Pulmonary artery endothelial cell (primary cell): ENCODE measurements around the gene MRPS24. TPM values are rescaled to one million over a fixed set of nuclear protein-coding genes. Genes with fewer than 3 reads are reported as not detected.

Source experiments
- DNase-seq: peaks from one replicate; pipeline ENCODE4 v3.0.0-alpha.2; 2011; ENCODE audit warnings: low read depth, low spot score
- total RNA-seq: library from RNA; depleted of rRNA; stranded (reverse); fragments of >200 nt; gene quantifications from 2 replicates; pipeline ENCODE4 v1.2.3, GENCODE V29; 2014

Gene MRPS24
- total RNA-seq, 1 donor from 2014 or later, result 87.2 TPM

DNA sequence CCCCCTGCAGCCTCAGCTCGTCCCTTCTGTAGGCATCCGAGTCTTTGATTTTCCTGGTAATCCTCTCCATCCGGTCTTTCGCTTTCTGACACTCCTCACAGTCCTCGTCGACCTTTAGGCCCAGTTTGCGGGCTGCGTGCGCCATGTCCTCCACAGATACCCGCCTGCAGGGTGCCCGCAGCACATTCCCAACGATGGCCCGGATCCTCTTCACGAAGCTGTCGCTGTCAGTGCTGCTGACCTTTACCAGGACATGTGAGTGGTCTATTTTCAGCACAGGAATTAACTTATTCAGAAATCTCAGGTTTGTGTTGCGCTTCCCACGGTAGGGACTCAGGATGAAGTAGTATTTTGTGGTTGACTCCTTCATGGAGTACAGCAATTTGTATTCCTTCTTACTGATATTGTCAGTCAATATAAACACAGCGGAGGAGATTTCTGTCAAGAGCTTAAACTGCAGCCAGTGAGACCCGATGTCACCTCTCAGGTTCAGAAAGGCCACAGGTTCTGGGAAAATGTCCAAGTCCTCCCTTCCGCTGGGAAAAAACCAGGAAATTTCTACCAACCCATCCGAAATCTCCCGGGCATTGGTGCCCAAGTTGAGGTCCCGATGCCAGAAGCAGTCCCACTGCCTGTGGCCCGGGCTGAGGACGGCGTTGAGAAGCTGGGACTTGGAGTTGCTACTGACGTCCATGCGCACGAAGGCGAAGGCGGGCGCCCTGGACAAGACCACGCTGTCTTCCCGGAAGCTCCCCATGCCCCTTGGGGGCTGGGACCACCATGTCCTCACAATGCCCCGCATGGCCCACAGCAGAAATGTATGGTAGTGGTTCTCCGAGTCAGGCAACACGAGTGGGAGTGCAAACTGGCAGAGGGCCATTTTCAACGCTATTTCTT lies 8.9 kb upstream of the MRPS24 start:
- DNase-seq, result no peak

DNA sequence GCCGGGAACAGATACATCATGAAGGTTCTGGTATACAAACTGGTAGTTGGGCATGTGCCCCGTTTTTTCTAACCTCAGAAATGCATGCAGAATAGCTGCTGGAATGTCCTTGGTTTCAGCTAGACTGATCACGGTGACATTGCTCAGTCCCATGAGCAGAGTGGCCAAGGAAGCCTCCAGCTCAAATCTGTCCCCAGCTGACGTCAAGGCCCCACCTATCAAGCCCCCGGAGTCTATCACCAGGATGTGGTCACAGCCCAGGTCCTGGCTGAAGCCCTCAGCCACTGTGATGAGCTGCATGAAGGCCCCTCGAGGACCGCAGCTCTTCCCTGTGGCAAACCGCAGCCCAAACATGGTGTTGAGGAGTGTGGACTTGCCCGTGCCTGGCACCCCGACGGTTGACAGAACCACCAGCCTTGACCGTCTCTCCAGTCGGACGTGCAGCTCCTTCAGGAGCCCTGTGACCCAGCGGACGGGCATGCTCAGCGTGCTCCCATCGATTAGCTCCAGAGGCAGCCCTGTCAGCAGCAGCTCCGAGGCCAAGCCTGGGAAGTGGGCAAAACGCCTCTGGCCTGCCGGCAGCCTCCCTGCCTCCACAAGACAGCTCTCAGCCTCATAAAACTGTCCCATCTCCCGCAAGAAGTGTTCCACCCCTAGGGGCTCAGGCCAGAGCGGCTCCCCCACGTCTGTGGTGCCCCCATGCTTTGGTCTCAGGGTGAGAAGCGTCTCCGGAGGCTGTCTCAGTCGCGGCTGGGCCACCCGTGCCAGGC lies 7.8 kb upstream of the MRPS24 start:
- DNase-seq, result no peak

DNA sequence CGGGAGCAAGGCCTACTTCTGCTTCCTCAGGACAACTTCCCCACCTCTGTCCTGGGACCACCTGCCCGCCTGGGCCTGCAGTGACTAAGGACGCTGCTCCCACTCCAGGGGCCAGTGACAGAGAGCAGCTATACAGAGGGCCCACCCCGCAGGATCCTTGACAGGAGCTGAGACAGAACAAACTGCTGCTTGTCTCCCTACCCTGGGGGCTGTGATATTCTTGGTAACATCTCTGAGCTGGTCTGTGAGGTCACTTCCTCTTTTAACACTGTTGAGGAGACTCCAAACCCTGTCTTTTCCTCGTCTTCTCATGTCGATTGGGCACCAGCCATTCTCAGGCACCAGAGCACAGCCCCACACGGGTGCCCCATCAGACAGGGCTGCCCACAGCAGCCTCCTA lies 6.9 kb upstream of the MRPS24 start:
- no peak for DNase-seq

DNA sequence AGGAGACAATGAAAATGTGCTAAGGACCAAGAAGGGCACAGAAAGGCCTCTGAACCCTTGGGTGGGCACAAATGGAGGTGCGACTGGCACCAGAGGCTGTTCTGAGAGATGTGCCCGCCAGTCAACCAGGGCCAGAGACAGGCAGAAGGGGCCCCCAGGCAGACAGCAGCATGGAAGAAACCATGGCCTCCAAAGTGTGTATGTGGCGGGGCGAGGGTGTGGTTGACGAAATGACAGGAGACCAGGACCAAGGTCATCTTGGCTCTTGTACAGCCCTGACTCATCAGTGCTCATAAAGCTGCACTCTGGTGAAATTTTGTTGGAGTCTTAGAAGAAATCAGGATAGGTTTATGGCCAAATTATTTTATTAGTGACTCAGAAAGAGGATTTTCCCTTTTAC lies 4.0 kb upstream of the MRPS24 start:
- DNase-seq, result no peak

DNA sequence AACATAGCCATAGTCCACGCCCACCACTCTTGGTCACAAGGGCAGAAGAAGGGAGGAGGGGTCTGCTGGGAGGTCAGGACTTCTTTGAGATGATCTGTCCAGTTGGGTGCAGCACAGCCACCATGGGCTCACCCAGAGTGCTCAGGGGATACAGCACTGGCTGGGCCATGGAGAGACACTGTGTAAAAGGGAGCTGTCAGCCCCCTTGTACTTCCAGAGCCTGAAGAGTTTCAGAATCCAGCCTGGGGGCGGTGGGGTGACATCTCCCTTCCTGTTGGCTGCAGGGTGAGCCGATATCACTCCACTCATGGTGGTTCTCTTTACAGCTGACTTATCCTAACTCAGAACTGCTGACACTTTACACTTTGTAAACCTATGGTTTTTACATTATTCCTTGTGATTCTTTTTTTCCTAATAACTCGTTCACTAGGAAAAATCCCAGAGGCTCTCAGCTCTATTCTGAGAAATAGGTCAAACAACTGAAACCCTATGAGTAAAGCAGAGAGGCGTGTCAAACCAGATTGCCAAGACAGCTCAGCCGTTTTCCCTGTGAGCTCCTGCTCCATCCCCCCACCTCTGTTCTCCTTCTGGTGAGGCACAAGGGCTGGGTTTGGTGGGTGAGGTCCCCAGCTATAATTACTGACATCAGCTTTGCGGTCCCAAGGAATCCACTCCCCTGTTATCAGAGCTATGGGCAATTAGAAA lies 3.2 kb upstream of the MRPS24 start:
- DNase-seq, result no peak

DNA sequence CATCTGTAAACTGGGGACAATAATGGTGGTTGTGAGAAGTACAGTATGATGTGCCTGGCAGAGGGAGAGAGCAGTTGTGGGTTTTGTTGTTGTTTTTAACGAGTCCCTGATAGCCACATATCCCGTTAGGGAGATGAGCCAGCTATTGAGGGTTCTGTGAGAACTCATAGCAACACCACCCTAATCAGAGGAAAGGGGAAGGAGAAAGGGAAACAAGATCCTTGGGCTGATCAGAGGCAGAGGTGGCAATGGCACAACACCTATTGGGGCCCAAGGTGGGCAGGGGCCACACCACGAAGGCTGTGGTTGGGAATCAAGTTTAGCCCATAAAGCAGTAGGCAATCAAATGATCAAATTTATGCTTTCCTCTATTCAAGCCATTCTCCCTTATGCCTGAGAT lies 1.7 kb upstream of the MRPS24 start:
- no peak for DNase-seq

DNA sequence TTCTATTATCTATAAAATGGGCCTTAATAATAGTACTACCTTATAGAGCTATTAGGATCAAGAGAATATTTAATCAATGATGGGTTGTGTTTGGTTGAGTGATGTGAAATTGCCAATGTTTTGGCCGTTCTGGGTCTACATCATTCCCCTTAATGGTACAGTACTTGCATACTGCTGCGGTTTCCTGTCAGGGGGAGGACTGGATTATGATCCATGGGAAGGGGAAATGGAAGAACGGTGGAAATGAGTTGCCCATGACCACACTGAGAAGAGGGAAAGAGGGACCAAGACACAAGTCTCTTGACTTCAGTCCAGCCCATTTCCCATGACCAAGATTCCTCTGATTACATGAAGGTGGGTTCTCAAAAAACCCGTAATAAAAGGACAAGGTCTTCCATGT lies 999 bp upstream of the MRPS24 start:
- no peak for DNase-seq

DNA sequence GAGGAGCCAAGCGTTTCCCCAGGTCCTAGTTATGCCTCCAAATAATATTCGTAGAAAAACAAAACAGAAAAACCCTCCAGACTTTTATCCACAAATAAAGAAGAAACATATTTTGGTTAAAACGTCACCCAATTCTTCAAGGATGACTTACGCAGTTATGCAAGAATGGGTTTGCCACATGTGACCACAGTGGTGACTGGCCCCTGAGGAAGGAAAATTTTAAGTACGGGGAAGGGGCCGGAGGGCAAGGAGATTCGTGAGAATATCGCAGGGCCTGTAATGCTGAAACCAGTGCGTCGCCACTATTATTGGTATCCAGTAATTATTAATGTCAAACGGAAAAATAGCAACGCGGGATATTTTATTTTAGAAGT lies 537 bp upstream of the MRPS24 start:
- no peak for DNase-seq

DNA sequence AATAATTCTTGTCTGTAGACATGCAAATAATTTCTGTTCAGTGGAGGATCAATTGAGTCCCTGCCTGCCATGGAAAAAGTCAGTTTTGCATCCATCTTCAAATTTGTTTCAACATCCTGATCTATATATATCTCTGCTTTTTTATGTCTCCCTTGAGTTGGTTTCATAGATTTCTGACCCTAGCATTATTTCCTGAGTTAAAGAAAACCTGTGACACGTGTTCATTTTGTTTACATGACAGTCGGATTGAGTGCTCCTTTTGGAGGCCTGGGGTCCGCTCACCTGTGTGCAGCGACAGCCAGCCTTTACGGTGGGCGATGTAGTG lies 674 bp downstream of the MRPS24 start:
- no peak for DNase-seq

DNA sequence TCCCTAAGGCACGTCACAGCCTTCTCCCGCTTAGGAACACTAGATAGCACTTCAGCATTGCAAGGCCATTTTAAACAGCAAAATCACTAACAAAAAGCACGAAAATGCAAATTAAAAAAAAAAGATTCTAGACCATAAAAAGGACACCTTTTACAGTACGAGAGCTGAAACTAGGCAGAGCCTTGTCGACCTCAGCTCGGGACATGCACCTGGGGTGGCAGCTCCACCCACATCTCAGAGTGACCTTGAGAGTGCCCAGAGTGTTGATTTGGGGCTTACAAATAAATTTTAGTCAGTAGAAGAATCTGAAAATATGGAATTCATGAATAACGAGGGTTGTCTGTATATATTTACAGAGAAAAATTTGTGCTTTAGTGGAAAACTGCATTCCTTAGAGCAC lies 1.1 kb downstream of the MRPS24 start:
- no peak for DNase-seq

DNA sequence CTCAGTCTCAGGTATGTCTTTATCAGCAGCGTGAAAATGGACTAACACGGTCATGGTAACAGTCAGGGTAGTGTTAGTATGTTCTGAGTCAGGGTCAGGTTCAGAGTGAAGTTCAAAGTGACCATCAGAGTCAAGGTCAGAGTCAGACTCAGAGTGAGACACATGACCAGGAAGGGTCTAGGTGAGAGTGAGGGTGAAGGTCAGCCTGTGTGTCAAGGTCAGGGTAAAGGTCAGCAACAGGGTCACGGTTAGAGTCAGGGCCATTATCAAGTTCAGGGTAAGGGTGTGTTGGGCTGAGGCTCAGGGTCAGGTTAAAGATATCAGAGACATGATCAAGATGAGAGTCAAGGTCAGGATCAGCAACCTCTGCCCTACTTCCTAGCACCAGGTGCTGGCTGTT lies 4.0 kb downstream of the MRPS24 start:
- no peak for DNase-seq

DNA sequence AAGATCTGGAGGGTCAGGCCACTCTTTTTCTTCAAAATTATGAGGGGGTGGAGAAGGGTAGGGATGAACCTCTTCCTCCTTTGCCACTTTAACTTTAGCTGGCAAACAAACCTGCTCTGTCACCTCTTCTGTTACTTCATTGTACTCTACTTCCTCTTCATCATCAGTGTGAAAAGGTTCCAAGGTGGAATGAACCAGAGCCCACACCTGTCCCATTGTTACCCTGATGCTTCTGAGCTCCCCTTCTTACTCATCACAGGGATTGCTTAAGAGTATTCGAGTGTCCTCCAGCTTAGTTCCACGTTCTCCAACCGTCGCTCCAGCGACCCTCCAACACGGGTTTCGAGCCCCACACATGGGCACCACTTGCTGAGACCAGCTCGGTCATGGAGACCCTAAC lies 5.2 kb downstream of the MRPS24 start:
- no peak for DNase-seq

DNA sequence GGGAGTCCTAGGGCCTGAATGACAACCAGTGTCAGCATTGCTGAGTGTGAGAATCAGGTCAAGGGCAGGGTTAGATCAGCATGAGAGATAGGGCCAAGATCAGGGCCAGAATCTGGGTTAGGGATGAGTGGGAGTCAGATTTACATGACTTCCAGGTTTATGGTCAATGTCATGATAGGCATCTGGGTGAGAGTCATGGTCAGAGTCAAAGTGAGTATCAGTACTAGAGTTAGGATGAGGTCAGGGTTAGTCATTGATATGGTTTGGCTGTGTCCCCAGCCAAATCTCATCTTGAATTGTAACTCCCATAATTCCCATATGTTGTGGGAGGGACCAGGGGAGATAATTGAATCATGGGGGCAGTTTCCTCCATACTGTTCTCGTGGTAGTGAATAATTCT lies 12.3 kb downstream of the MRPS24 start:
- DNase-seq, result no peak

DNA sequence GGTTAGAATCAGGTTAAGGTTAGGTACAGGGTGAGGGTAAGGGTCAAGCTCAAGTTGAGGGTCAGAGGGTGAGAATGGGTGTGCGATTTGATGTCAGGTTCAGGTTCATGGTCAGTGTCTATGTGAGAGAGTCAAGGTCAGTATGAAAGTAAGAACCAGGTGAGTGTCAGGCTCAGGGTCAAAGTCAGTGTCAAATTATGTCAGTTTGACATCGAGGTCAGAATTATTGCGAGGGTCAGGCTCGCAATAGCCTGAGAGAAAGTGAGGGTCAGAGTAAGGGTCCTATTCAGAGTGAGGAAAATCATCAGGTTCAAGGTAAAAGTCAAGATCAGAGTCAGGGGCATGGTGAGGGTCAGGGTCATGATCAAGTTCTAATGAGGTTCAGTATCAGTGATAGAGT lies 13.0 kb downstream of the MRPS24 start:
- DNase-seq, result no peak

DNA sequence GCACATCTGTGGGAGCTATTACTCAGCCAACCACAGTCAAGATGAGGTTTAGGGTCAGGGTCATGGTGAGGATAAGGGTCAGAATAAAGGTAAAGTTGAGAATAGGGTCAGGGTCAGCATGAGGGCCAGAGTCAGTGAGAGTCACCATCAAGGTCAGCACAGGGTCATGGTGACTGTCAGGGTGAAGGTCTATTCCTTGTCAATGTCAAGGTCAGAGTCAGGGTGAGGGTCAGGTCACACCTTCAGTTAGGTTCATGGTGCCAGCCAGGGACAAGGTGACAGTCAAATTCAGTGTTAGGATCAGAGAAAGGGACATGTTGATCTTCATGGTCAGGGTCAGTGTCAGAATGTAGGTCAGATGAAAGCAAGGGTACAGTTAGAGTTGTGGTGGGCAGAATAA lies 14.1 kb downstream of the MRPS24 start:
- DNase-seq, result no peak

DNA sequence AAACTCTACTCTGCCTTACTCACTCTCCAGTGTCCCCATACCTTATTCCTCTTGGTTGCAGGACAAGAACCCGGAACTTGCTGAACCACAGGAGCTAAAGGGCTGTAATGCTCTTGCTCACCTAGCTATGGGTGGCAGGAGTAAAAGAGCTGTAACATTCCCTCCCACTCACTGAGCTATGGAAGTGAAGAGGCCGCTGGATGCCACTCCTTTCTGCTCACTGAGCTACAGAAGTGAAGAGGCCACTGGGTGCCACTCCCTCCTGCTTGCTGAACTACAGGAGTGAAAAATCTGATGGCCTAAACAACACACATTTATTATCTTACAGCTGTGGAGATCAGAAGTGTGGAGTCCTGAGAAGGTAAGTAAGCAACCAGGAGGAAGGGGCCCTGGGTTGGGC lies 17.5 kb downstream of the MRPS24 start:
- DNase-seq, result no peak

DNA sequence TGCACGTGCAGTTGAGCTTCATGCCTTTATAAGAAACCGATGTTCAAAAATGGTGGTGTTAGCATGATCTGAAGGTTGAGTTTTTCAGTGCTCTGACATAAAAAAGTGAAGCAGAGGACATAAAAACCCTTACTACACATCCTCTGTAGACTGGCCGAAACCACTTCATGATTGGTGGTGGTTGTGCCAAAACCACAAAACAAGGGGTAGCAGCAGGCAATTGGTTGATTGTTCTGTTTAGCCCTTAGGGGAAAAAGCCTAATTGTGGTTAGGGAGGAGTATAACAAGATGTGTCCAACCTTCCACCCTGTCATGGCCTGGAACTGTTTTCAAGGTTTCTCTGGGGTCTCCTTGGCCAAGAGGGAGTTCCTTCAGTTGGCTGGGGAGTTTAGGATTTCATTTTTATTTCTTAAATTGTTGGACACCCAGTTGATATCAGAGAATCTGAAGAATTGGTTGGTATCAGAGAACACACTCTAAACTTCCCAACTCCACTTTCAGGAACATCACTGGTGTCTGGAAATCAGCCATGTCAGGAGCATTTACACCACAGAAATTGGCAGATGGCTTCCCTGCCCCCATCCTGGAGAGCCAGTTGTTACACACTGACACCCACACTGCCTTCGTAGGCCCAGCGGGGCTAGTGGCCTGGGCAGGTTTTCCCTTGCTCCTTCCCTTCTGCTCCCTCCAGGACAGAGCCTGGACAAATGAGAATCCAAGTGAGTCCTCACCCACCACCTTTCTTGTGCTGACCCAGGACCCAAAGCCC lies 18.8 kb downstream of the MRPS24 start:
- no peak for DNase-seq

DNA sequence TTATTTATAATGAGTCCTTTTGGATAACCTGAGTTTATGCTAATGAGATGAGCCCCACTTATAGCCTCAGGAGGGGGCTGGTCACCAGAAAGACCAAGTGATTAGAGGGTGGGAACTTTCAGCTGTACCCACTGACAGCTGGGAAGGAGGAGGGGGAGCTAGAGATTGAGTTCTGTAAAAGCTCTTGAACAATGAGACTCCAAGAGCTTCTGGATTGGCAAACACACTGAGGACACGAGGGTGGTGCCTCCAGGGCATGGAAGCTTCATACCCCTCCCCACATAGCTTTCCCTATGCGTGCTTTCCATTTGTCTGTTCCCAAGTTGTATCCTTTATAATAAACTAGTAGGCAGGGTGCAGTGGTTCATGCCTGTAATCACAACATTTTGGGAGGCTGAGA lies 20.3 kb downstream of the MRPS24 start:
- DNase-seq, result no peak

DNA sequence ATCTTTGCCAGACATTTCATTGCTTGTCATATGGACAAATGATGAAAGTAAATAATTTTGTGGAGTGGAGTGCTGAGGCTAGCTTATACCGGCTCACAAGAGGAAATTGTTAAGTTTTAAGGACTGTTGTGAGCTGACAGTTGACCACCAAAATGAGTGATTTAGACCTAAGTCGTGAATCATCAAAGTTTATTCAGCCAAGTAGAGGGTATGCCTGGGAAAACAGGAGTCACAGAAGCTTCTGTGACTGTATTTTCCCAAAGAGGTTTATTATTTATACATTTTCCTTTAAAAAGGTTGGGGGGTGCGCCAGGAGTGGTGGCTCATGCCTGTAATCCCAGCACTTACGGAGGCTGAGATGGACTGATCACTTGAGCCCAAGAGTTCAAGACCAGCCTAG lies 21.8 kb downstream of the MRPS24 start:
- DNase-seq, result no peak

DNA sequence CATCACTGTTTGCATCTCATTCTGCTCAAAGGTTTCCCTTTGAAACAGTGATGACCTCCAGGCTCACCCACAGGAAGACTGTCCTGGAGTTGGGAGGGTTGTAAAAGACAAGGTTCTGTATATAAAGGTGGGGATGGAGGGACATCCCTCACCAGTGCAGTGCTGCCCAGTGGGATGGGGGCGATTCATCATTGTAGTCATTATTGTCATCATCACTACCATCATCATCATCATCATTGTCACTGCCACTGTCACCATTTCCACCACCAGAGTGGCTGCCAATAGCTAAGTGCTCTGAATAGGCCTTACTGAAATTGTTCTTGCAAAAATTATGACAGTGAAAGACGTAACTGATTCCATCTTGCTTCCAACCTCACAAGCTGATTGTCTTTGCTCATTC lies 24.7 kb downstream of the MRPS24 start:
- DNase-seq, result no peak

DNA sequence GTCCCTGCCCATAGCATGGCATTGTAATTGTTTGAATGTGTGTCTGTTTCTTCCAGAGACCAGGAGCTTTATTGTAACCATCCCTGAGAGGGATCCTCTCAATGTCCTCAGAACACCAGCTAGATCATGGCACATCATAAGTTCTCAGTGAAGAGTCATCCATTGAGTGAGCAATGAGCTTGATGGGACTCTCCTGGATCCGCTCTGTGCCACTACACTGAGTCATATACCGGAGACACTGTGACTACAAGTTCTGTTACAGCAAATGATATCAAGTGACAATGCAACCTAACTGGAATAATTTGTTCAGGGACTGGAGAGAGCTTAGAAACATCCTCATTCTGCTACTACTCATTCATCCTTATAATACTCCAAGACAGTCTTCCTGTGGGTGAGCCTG lies 25.1 kb downstream of the MRPS24 start:
- no peak for DNase-seq

DNA sequence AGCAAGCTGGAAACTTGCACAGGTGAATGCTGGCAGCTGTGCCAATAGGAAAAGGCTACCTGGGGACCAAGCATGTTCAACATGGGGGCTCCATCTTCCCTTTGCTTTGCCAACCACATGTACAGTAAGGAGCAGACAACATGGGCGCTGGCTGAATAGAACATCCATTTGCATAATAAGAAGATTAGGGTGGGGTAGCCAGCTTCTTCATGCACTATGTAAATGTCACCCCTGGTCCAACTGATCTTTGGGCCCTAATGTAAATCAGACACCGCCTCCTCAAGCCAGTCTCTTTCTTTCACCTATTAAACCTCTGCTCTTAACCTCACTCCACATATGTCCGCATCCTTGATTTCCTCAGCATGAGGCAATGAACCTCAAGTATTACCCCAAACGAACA lies 26.0 kb downstream of the MRPS24 start:
- no peak for DNase-seq
